SW 1271 (cell line): ENCODE results near the gene SDHA.
"Not testable (repeated sequence)": the region's sequence is repeated elsewhere in the genome, so short reads cannot be mapped to it uniquely, and the experiment has no call there.

Experiments
- DNase-seq, 2 experiments: peaks; one replicate each; lab custom pipeline; 2025; lab: John Stamatoyannopoulos, UW

SDHA gene

GRCh38 chr5:198516-199196, 19.5 kb upstream of the SDHA start:
- no peak for DNase-seq

GRCh38 chr5:199197-199949, 18.7 kb upstream of the SDHA start:
- DNase-seq: no peak

GRCh38 chr5:199950-200645, 18.0 kb upstream of the SDHA start:
- no peak for DNase-seq

- DNase-seq: no peak
Measured at GRCh38 chr5:200985-201384, 17.1 kb upstream of the SDHA start.

- no peak for DNase-seq
Measured at GRCh38 chr5:201672-202071, 16.4 kb upstream of the SDHA start.

GRCh38 chr5:203246-203930, 14.7 kb upstream of the SDHA start:
- DNase-seq: no peak

GRCh38 chr5:204001-204400, 14.1 kb upstream of the SDHA start:
- no peak for DNase-seq

- DNase-seq: no peak
Measured at GRCh38 chr5:204462-204861, 13.7 kb upstream of the SDHA start.

- no peak for DNase-seq
Measured at GRCh38 chr5:204966-205670, 13.0 kb upstream of the SDHA start.

GRCh38 chr5:206406-206805, 11.7 kb upstream of the SDHA start:
- DNase-seq: no peak

- DNase-seq: no peak
Measured at GRCh38 chr5:206927-207536, 11.1 kb upstream of the SDHA start.

- no peak for DNase-seq
Measured at GRCh38 chr5:207599-207998, 10.5 kb upstream of the SDHA start.

- no peak for DNase-seq
Measured at GRCh38 chr5:208449-209114, 9.5 kb upstream of the SDHA start.

GRCh38 chr5:213803-214395, 4.2 kb upstream of the SDHA start:
- no peak for DNase-seq

- DNase-seq: not testable (repeated sequence)
Measured at GRCh38 chr5:215256-215655, 2.9 kb upstream of the SDHA start.

GRCh38 chr5:216076-216475, 2.0 kb upstream of the SDHA start:
- not testable (repeated sequence) for DNase-seq

- peak in 1 of 2 experiments; percentile 30 for DNase-seq
Measured at GRCh38 chr5:218457-219291, 554 bp downstream of the SDHA start.

- no peak for DNase-seq
Measured at GRCh38 chr5:219460-219863, 1.3 kb downstream of the SDHA start.

- no peak for DNase-seq
Measured at GRCh38 chr5:219991-220390, 1.9 kb downstream of the SDHA start.
